Liver (tissue), 3 donors: ENCODE data around the gene NBAS.

Experiments used
- ATF3 ChIP-seq: IDR thresholded peaks from 2 replicates; pipeline ENCODE4 v1.6.1; 2016; ENCODE audit warnings: antibody characterized with exemption
- CTCF ChIP-seq: fragments of 150-350 bp; IDR thresholded peaks from 2 replicates; pipeline ENCODE4 v1.5.1; 2017; ENCODE audit warnings: improper control_type of control experiment, low read depth, low read length; ENCODE audit not compliant: missing input control
- EGR1 ChIP-seq, 2 donors: IDR thresholded peaks; 2 replicates each; pipeline ENCODE4 v1.6.1; 2016 to 2018; ENCODE audit warnings: antibody characterized with exemption in 2 of 2, low read depth in 2 of 2
- FOXA1 ChIP-seq: IDR thresholded peaks from 2 replicates; pipeline ENCODE4 v1.6.1; 2016; ENCODE audit warnings: antibody characterized with exemption
- GABPA ChIP-seq, 2 donors: IDR thresholded peaks in 1 of 2; conservative IDR thresholded peaks in 1 of 2; 2 replicates each; pipeline ENCODE4 v1.6.1; 2016; ENCODE audit warnings: antibody characterized with exemption in 2 of 2, mild to moderate bottlenecking in 1 of 2, moderate library complexity in 1 of 2
- JUND ChIP-seq, 2 donors: IDR thresholded peaks; 2 replicates each; pipeline ENCODE4 v1.6.1; 2016; ENCODE audit warnings: antibody characterized with exemption in 2 of 2
- MAX ChIP-seq: IDR thresholded peaks from 2 replicates; pipeline ENCODE4 v1.6.1; 2016; ENCODE audit warnings: antibody characterized with exemption
- NR2F2 ChIP-seq: IDR thresholded peaks from 2 replicates; pipeline ENCODE4 v1.6.1; 2016; ENCODE audit warnings: antibody characterized with exemption
- RAD21 ChIP-seq, 2 donors: IDR thresholded peaks; 2 replicates each; pipeline ENCODE4 v1.6.1; 2016; ENCODE audit warnings: antibody characterized with exemption in 2 of 2, mild to moderate bottlenecking in 2 of 2
- REST ChIP-seq: IDR thresholded peaks from 2 replicates; pipeline ENCODE4 v1.6.1; 2016; ENCODE audit warnings: antibody characterized with exemption, mild to moderate bottlenecking
- RXRA ChIP-seq, 2 donors: IDR thresholded peaks; 2 replicates each; pipeline ENCODE4 v1.6.1; 2017 to 2018; ENCODE audit warnings: antibody characterized with exemption in 2 of 2, mild to moderate bottlenecking in 1 of 2
- SP1 ChIP-seq: IDR thresholded peaks from 2 replicates; pipeline ENCODE4 v1.6.1; 2018; ENCODE audit warnings: antibody characterized with exemption, mild to moderate bottlenecking
- YY1 ChIP-seq: IDR thresholded peaks from 2 replicates; pipeline ENCODE4 v1.6.1; 2016; ENCODE audit warnings: antibody characterized with exemption, mild to moderate bottlenecking
- donor health status: healthy.
- donor health status: healthy.

- TF ChIP-seq CTCF (no peak), MAX (no peak), RXRA (IDR thresholded peaks at IDR 0.05) (no peak), YY1 (no peak), REST (no peak), RAD21 (IDR thresholded peaks at IDR 0.05) (no peak), JUND (IDR thresholded peaks at IDR 0.05) (no peak), FOXA1 (no peak), NR2F2 (no peak), SP1 (no peak), EGR1 (IDR thresholded peaks at IDR 0.05; ENCODE audit: low read depth in 2 of 2) (no peak), ATF3 (no peak), GABPA (IDR thresholded peaks at IDR 0.05 in 1 of 2, conservative IDR thresholded peaks at IDR 0.05 in 1 of 2) (no peak)
Measured at GRCh38 chr2:15170070-15170775, 390.9 kb downstream of the NBAS start.
